PC-9 (cell line): Measurements from ENCODE around the gene STX7. TPM values are rescaled to one million over a fixed set of nuclear protein-coding genes. Genes with fewer than 3 reads are reported as not detected.

Experiments
- BruUV-seq: library from RNA; stranded (reverse); fragments of 400-500 nt; replicated peaks from 2 replicates; lab custom pipeline; 2021; lab: Mats Ljungman, UMichigan
- CTCF ChIA-PET: fragments of 300-600 bp; sonication (Branson Sonifier 250); formaldehyde crosslinking; loops from one replicate; lab custom pipeline; 2022; ENCODE audit warnings: antibody characterized with exemption; lab: Charles Lee
- POLR2A ChIA-PET: fragments of 300-600 bp; sonication (Branson Sonifier 250); formaldehyde crosslinking; loops from one replicate; lab custom pipeline; 2022; ENCODE audit warnings: antibody characterized with exemption; ENCODE audit not compliant: unreplicated experiment; lab: Charles Lee
- DNase-seq, 2 experiments: peaks; one replicate each; pipeline versions ENCODE4 v3.0.0 to v3.0.0-alpha.2; 2015 to 2022; ENCODE audit warnings: mixed read lengths in 1 of 2
- H2AFZ ChIP-seq: fragments of 200-600 bp; sonication (generic); 2 replicates; pipeline ENCODE4 v1.8.1; 2017; ENCODE audit warnings: antibody characterized with exemption
- H3F3A ChIP-seq: fragments of 200-600 bp; sonication (generic); 2 replicates; pipeline ENCODE4 v1.8.1; 2017; ENCODE audit warnings: antibody characterized with exemption, mild to moderate bottlenecking, low read depth; ENCODE audit not compliant: insufficient read depth
- H3K27ac ChIP-seq: fragments of 200-600 bp; sonication (generic); 2 replicates; pipeline ENCODE4 v1.6.1; 2016; ENCODE audit warnings: mixed run types
- H3K27me3 ChIP-seq: fragments of 200-600 bp; sonication (generic); 2 replicates; pipeline ENCODE4 v1.6.1; 2016; ENCODE audit warnings: low read depth, mixed run types; ENCODE audit not compliant: insufficient read depth
- H3K36me3 ChIP-seq: fragments of 200-600 bp; sonication (generic); 2 replicates; pipeline ENCODE4 v1.6.1; 2016; ENCODE audit warnings: low read depth, mixed run types
- H3K4me1 ChIP-seq: fragments of 200-600 bp; sonication (generic); replicated peaks from 2 replicates; pipeline ENCODE4 v1.6.1; 2016; ENCODE audit warnings: mixed run types; ENCODE audit not compliant: insufficient read depth
- H3K4me2 ChIP-seq: fragments of 200-600 bp; sonication (generic); 2 replicates; pipeline ENCODE4 v1.6.1; 2017; ENCODE audit warnings: mixed run types
- H3K4me3 ChIP-seq: fragments of 200-600 bp; sonication (generic); 2 replicates; pipeline ENCODE4 v1.6.1; 2016; ENCODE audit warnings: mixed run types
- H3K79me2 ChIP-seq: fragments of 200-600 bp; sonication (generic); 2 replicates; pipeline ENCODE4 v1.6.1; 2017; ENCODE audit warnings: low read depth, mixed run types
- H3K9me2 ChIP-seq: fragments of 200-600 bp; sonication (generic); 2 replicates; pipeline ENCODE4 v1.8.1; 2017; ENCODE audit warnings: mild to moderate bottlenecking; ENCODE audit not compliant: insufficient read depth
- H3K9me3 ChIP-seq: fragments of 200-600 bp; sonication (generic); 2 replicates; pipeline ENCODE4 v1.8.1; 2016; ENCODE audit warnings: low read depth; ENCODE audit not compliant: insufficient read depth
- H4K20me1 ChIP-seq: fragments of 200-600 bp; sonication (generic); 2 replicates; pipeline ENCODE4 v1.8.1; 2017; ENCODE audit not compliant: insufficient read depth
- CTCF ChIP-seq: fragments of 200-600 bp; sonication (generic); conservative IDR thresholded peaks from 2 replicates; pipeline ENCODE4 v1.6.1; 2017; ENCODE audit warnings: mixed run types, antibody characterized with exemption, mild to moderate bottlenecking, moderate library complexity
- EZH2 ChIP-seq: fragments of 200-600 bp; sonication (generic); IDR thresholded peaks from 2 replicates; pipeline ENCODE4 v1.8.0; 2017; ENCODE audit warnings: antibody characterized with exemption, low read depth
- intact Hi-C: fragments of 100-400 bp; cut with micrococcal nuclease; formaldehyde crosslinking; loops from one replicate; pipeline ENCODE4 v1.10.0; 2022; ENCODE audit not compliant: unreplicated experiment
- total RNA-seq: library from RNA; stranded (reverse); gene quantifications from 2 replicates; pipeline ENCODE4 v1.2.3, GENCODE V29; 2021

Gene STX7
- total RNA-seq, 1 experiment from 2014 or later, result 40.7 TPM

- Histone ChIP-seq H3K9me3 (no peaks in the 10 kb centered on the region), H3K27me3 (no peaks in the 10 kb centered on the region), H2AFZ (peak overlapping the region; percentile 69), H3F3A (no peaks in the 10 kb centered on the region), H3K9me2 (no peaks in the 10 kb centered on the region), H3K4me3 (peak overlapping the region; percentile 41; the same call in 1 of the 2 replicates), H3K36me3 (no peaks in the 10 kb centered on the region), H3K4me1 (no peaks in the 10 kb centered on the region), H3K27ac (no peak overlapping the region), H3K79me2 (no peaks in the 10 kb centered on the region), H4K20me1 (no peaks in the 10 kb centered on the region), H3K4me2 (peak overlapping the region; percentile 70)
- peak; percentile 55 to 73 for DNase-seq
- CTCF ChIA-PET, result interaction anchor here (0.6 to 1.2 kb wide), 5 partner anchors 237 to 1392 kb away, joined by 3 to 4 read pairs (median 3); no protein-coding TSS in a partner anchor
- POLR2A ChIA-PET, result no interaction called here
- intact Hi-C loops, result loop anchor here (1.0 to 10.0 kb wide), 6 partner anchors 138 to 1384 kb away; partner anchors contain the start of gene RPS12
- TF ChIP-seq EZH2 (no peak), CTCF (peak; percentile 96)
- BruUV-seq, result no TSS peak
These were observed 17.5 kb upstream of the STX7 start for GRCh38 chr6:132530293-132530974.

DNA sequence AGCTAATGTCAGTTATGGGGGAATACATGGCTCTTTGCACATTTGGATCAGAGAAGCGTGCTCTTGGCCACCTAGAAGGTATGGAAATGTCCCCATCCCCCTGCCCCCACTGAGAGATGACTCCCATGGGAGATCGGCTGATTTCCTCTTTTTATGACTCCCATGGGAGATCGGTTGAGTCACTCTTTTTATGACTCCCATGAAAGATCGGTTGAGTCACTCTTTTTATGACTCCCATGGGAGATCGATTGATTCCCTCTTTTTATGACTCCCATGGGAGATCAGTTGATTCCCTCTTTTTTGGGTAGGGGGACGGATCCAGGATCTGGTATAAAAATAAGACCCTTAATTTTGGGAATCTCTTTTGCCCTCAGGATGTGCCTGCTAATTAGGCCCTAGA, 14.9 kb upstream of the STX7 start:
- ChIA-PET CTCF (interaction anchor here (0.6 kb wide), 1 partner anchor 45 kb away, joined by 7 read pairs; no protein-coding TSS in a partner anchor), POLR2A (no interaction called here)
- Histone ChIP-seq H3K4me3 (no peak overlapping the region), H3F3A (no peaks in the 10 kb centered on the region), H3K9me2 (no peaks in the 10 kb centered on the region), H3K27me3 (no peaks in the 10 kb centered on the region), H3K27ac (no peak overlapping the region), H4K20me1 (no peaks in the 10 kb centered on the region), H3K36me3 (no peaks in the 10 kb centered on the region), H2AFZ (no peak overlapping the region), H3K4me2 (no peak overlapping the region), H3K9me3 (no peaks in the 10 kb centered on the region), H3K79me2 (no peaks in the 10 kb centered on the region), H3K4me1 (no peaks in the 10 kb centered on the region)
- BruUV-seq, result no TSS peak
- intact Hi-C loops, result no loop called here
- DNase-seq, result no peak
- no peak for TF ChIP-seq CTCF
- TF ChIP-seq EZH2, result no peak

- ChIA-PET POLR2A (no interaction called here), CTCF (interaction anchor here (0.7 to 1.0 kb wide), 2 partner anchors 187 to 1442 kb away, joined by 3 read pairs; no protein-coding TSS in a partner anchor)
- Histone ChIP-seq H3K79me2 (no peaks in the 10 kb centered on the region), H3K27ac (no peak overlapping the region), H3K36me3 (no peaks in the 10 kb centered on the region), H3K4me1 (no peaks in the 10 kb centered on the region), H3K9me3 (no peaks in the 10 kb centered on the region), H2AFZ (0 out of 2 replicates have a peak overlapping the region, but pooled peaks have one; percentile 6), H4K20me1 (no peaks in the 10 kb centered on the region), H3K4me3 (no peak overlapping the region), H3K27me3 (no peaks in the 10 kb centered on the region), H3K9me2 (0 out of 2 replicates have a peak, but pooled peaks cover 3% of the 10 kb centered on the region), H3K4me2 (no peak overlapping the region), H3F3A (no peaks in the 10 kb centered on the region)
- intact Hi-C loops, result no loop called here
- no peak for DNase-seq
- BruUV-seq, result no TSS peak
- TF ChIP-seq EZH2, result no peak
- TF ChIP-seq CTCF, result no peak
These were observed 13.5 kb upstream of the STX7 start for GRCh38 chr6:132526461-132526860.
